Neural progenitor cell (in vitro differentiated cells): ENCODE data around the gene R3HCC1L. TPM values are rescaled to one million over a fixed set of nuclear protein-coding genes. Genes with fewer than 3 reads are reported as not detected.

ENCODE experiments used
- DNase-seq: peaks from one replicate; pipeline ENCODE4 v3.0.0-alpha.2; 2016; ENCODE audit warnings: low spot score
- H2AFZ ChIP-seq: fragments of 200-600 bp; sonication (generic); replicated peaks from 2 replicates; pipeline ENCODE4 v1.6.1; 2016; ENCODE audit warnings: antibody characterized with exemption
- H3F3A ChIP-seq: fragments of 200-600 bp; sonication (generic); 2 replicates; pipeline ENCODE4 v1.6.1; 2016; ENCODE audit warnings: antibody characterized with exemption, low read depth
- H3K27ac ChIP-seq: fragments of 200-600 bp; sonication (generic); 2 replicates; pipeline ENCODE4 v1.5.1; 2016; ENCODE audit warnings: mild to moderate bottlenecking
- H3K27me3 ChIP-seq: fragments of 200-600 bp; sonication (generic); 2 replicates; pipeline ENCODE4 v1.6.1; 2016; ENCODE audit warnings: mild to moderate bottlenecking, moderate library complexity
- H3K36me3 ChIP-seq: fragments of 200-600 bp; sonication (generic); 2 replicates; pipeline ENCODE4 v1.5.1; 2016
- H3K4me1 ChIP-seq: fragments of 200-600 bp; sonication (generic); 2 replicates; pipeline ENCODE4 v1.6.1; 2016; ENCODE audit warnings: mixed run types
- H3K4me2 ChIP-seq: fragments of 200-600 bp; sonication (generic); 2 replicates; pipeline ENCODE4 v1.6.1; 2016
- H3K4me3 ChIP-seq: fragments of 200-600 bp; sonication (generic); 2 replicates; pipeline ENCODE4 v1.5.1; 2016
- H3K79me2 ChIP-seq: fragments of 200-600 bp; sonication (generic); 2 replicates; pipeline ENCODE4 v1.6.1; 2016; ENCODE audit warnings: low read depth
- H3K9ac ChIP-seq: fragments of 200-600 bp; sonication (generic); 2 replicates; pipeline ENCODE4 v1.6.1; 2016
- H3K9me3 ChIP-seq: fragments of 200-600 bp; sonication (generic); 2 replicates; pipeline ENCODE4 v1.5.1; 2016; ENCODE audit warnings: low read depth
- H4K20me1 ChIP-seq: fragments of 200-600 bp; sonication (generic); 2 replicates; pipeline ENCODE4 v1.6.1; 2016; ENCODE audit warnings: low read depth
- H3K27ac Mint-ChIP-seq: 3 replicates; pipeline ENCODE4 v1.8.0; 2021; ENCODE audit warnings: mixed read lengths
- H3K27me3 Mint-ChIP-seq: 2 replicates; pipeline ENCODE4 v1.8.0; 2022; ENCODE audit warnings: low read depth, mild to moderate bottlenecking, inconsistent platforms, moderate library complexity, mixed read lengths; ENCODE audit not compliant: insufficient read depth
- H3K36me3 Mint-ChIP-seq: 3 replicates; pipeline ENCODE4 v1.8.0; 2021; ENCODE audit warnings: mixed read lengths
- H3K4me1 Mint-ChIP-seq: 3 replicates; pipeline ENCODE4 v1.8.0; 2021; ENCODE audit warnings: mixed read lengths
- H3K4me3 Mint-ChIP-seq: 3 replicates; pipeline ENCODE4 v1.8.0; 2021; ENCODE audit warnings: mild to moderate bottlenecking, moderate library complexity, mixed read lengths
- H3K9me3 Mint-ChIP-seq: 3 replicates; pipeline ENCODE4 v1.8.0; 2020; ENCODE audit warnings: mixed read lengths
- CTCF ChIP-seq: fragments of 200-600 bp; sonication (generic); IDR thresholded peaks from 2 replicates; pipeline ENCODE4 v1.5.1; 2017; ENCODE audit warnings: antibody characterized with exemption, mild to moderate bottlenecking
- EZH2 ChIP-seq: fragments of 200-600 bp; sonication (generic); IDR thresholded peaks from 2 replicates; pipeline ENCODE4 v1.6.1; 2017; ENCODE audit warnings: antibody characterized with exemption, mild to moderate bottlenecking, moderate library complexity
- EZH2phosphoT487 ChIP-seq: fragments of 200-600 bp; sonication (generic); IDR thresholded peaks from 2 replicates; pipeline ENCODE4 v1.6.1; 2017; ENCODE audit warnings: antibody characterized with exemption
- total RNA-seq: library from RNA; depleted of rRNA; stranded (reverse); fragments of >200 nt; gene quantifications from 2 replicates; pipeline ENCODE4 v1.2.3, GENCODE V29; 2015; ENCODE audit warnings: low replicate concordance

The R3HCC1L gene
- total RNA-seq, 1 donor from 2014 or later = 26.8 TPM

GRCh38 chr10:98141484-98142073 is 7.1 kb downstream of the R3HCC1L start:
- H3K4me1 ChIP-seq = no peaks in the 10 kb centered on the region
- no peak for DNase-seq
- no peak overlapping the region for H2AFZ ChIP-seq
- H3K4me1 Mint-ChIP-seq = peaks cover 3% of the 10 kb centered on the region
- H3K27me3 Mint-ChIP-seq = no peaks in the 10 kb centered on the region
- peaks cover 97% of the 10 kb centered on the region for H3K79me2 ChIP-seq
- no peaks in the 10 kb centered on the region for H3F3A ChIP-seq
- no peak for TF ChIP-seq EZH2
- no peak for TF ChIP-seq EZH2phosphoT487
- no peak for TF ChIP-seq CTCF
- peaks cover 8% of the 10 kb centered on the region for H3K9me3 Mint-ChIP-seq
- H3K36me3 ChIP-seq = no peaks in the 10 kb centered on the region
- H3K36me3 Mint-ChIP-seq = peaks cover 13% of the 10 kb centered on the region
- H3K27me3 ChIP-seq = no peaks in the 10 kb centered on the region
- H4K20me1 ChIP-seq = peaks cover 44% of the 10 kb centered on the region
- H3K27ac ChIP-seq = no peak overlapping the region
- H3K9ac ChIP-seq = no peak overlapping the region
- no peaks in the 10 kb centered on the region for H3K9me3 ChIP-seq
- no peak overlapping the region for H3K4me3 ChIP-seq
- H3K27ac Mint-ChIP-seq = no peak overlapping the region
- no peak overlapping the region for H3K4me2 ChIP-seq
- no peak overlapping the region for H3K4me3 Mint-ChIP-seq

- Mint-ChIP-seq H3K27me3 (no peaks in the 10 kb centered on the region), H3K4me3 (no peak overlapping the region), H3K27ac (no peak overlapping the region), H3K36me3 (peaks cover 23% of the 10 kb centered on the region), H3K4me1 (no peaks in the 10 kb centered on the region), H3K9me3 (peaks cover 38% of the 10 kb centered on the region)
- no peak for DNase-seq
- H3K9ac ChIP-seq = no peak overlapping the region
- peaks cover 8% of the 10 kb centered on the region for H3K36me3 ChIP-seq
- no peaks in the 10 kb centered on the region for H3K27me3 ChIP-seq
- no peak overlapping the region for H2AFZ ChIP-seq
- H3K79me2 ChIP-seq = peaks cover 97% of the 10 kb centered on the region
- no peaks in the 10 kb centered on the region for H3F3A ChIP-seq
- peaks cover 21% of the 10 kb centered on the region for H3K9me3 ChIP-seq
- peaks cover 15% of the 10 kb centered on the region for H4K20me1 ChIP-seq
- no peaks in the 10 kb centered on the region for H3K4me1 ChIP-seq
- no peak overlapping the region for H3K4me2 ChIP-seq
- H3K27ac ChIP-seq = no peak overlapping the region
- TF ChIP-seq EZH2 = no peak
- TF ChIP-seq CTCF = no peak
- no peak for TF ChIP-seq EZH2phosphoT487
- H3K4me3 ChIP-seq = no peak overlapping the region
Measured at GRCh38 chr10:98144985-98145384, 10.5 kb downstream of the R3HCC1L start.

- Mint-ChIP-seq H3K9me3 (peaks cover 54% of the 10 kb centered on the region), H3K4me1 (peaks cover 8% of the 10 kb centered on the region), H3K27ac (no peak overlapping the region), H3K27me3 (peaks cover 2% of the 10 kb centered on the region), H3K36me3 (peaks cover 36% of the 10 kb centered on the region), H3K4me3 (no peak overlapping the region)
- Histone ChIP-seq H3K4me3 (no peak overlapping the region), H3K9me3 (peaks cover 23% of the 10 kb centered on the region), H3F3A (no peaks in the 10 kb centered on the region), H3K27ac (no peak overlapping the region), H3K4me2 (no peak overlapping the region), H3K36me3 (peaks cover 11% of the 10 kb centered on the region), H3K79me2 (peaks cover 80% of the 10 kb centered on the region), H3K4me1 (no peaks in the 10 kb centered on the region), H3K27me3 (no peaks in the 10 kb centered on the region), H3K9ac (no peak overlapping the region), H4K20me1 (peaks cover 5% of the 10 kb centered on the region), H2AFZ (no peak overlapping the region)
- TF ChIP-seq CTCF (no peak), EZH2phosphoT487 (no peak), EZH2 (no peak)
- DNase-seq = no peak
Measured at GRCh38 chr10:98149858-98150257, 15.4 kb downstream of the R3HCC1L start.
